ENCODE results near the gene ERMARD. TPM values are rescaled to one million over a fixed set of nuclear protein-coding genes. Genes with fewer than 3 reads are reported as not detected.
A peak's percentile ranks its signal among the peaks of the same experiment; 100 is the strongest.

Gene ERMARD
- polyA plus RNA-seq, 1 experiment = 26.8 TPM

- POLR2A ChIA-PET = no interaction called here
- CTCF ChIA-PET = no interaction called here
These were observed 31.1 kb upstream of the ERMARD start for GRCh38 chr6:169720207-169720855.

GRCh38 chr6:169722362-169723199, 28.8 kb upstream of the ERMARD start:
- Histone ChIP-seq H3K9me3 (ENCODE audit: control insufficient read depth, insufficient read depth, low read length) (no peaks in the 10 kb centered on the region; the same call in 1 of the 2 replicates), H3K27me3 (ENCODE audit: control insufficient read depth, insufficient read depth, low read length) (no peaks in the 10 kb centered on the region), H3K27ac (ENCODE audit: low read depth, low read length) (peak overlapping the region; percentile 79), H3K4me3 (ENCODE audit: low read depth, low read length) (peak overlapping the region; percentile 71)
- ChIA-PET CTCF (interaction anchor here (1.6 to 1.8 kb wide), 2 partner anchors 67 to 766 kb away, joined by 5 to 6 read pairs; no protein-coding TSS in a partner anchor), POLR2A (interaction anchor here (1.1 to 2.0 kb wide), 3 partner anchors 14 to 29 kb away, joined by 3 to 4 read pairs (median 3); partner anchors contain the start of genes DYNLT2 and ERMARD)
- peak; percentile 18 for DNase-seq (ENCODE audit: low read depth, low spot score)
- no peak for TF ChIP-seq CTCF (IDR thresholded peaks at IDR 0.05; ENCODE audit: low read depth, low read length)

More at GRCh38 chr6:169720207-169720855, 31.1 kb upstream of the ERMARD start:
- no peaks in the 10 kb centered on the region for H3K27me3 ChIP-seq (ENCODE audit: control insufficient read depth, insufficient read depth, low read length)
- no peaks in the 10 kb centered on the region; the same call in 1 of the 2 replicates for H3K9me3 ChIP-seq (ENCODE audit: control insufficient read depth, insufficient read depth, low read length)
- H3K27ac ChIP-seq (ENCODE audit: low read depth, low read length) = no peak overlapping the region
- 0 out of 2 replicates have a peak, but pooled peaks have one; percentile 8 for TF ChIP-seq CTCF (IDR thresholded peaks at IDR 0.05; ENCODE audit: low read depth, low read length)
- no peak overlapping the region for H3K4me3 ChIP-seq (ENCODE audit: low read depth, low read length)
- DNase-seq (ENCODE audit: low read depth, low spot score) = no peak

- no peaks in the 10 kb centered on the region for H3K27me3 ChIP-seq (ENCODE audit: control insufficient read depth, insufficient read depth, low read length)
- H3K9me3 ChIP-seq (ENCODE audit: control insufficient read depth, insufficient read depth, low read length) = no peaks in the 10 kb centered on the region; the same call in 1 of the 2 replicates
- peak overlapping the region; percentile 79 for H3K27ac ChIP-seq (ENCODE audit: low read depth, low read length)
- ChIA-PET POLR2A (interaction anchor here (1.1 to 1.3 kb wide), 2 partner anchors 15 to 28 kb away, joined by 3 read pairs; partner anchors contain the start of genes DYNLT2 and ERMARD), CTCF (no interaction called here)
- DNase-seq (ENCODE audit: low read depth, low spot score) = peak; percentile 24
- H3K4me3 ChIP-seq (ENCODE audit: low read depth, low read length) = peak overlapping the region; percentile 71
- TF ChIP-seq CTCF (IDR thresholded peaks at IDR 0.05; ENCODE audit: low read depth, low read length) = no peak
These were observed 28.1 kb upstream of the ERMARD start for GRCh38 chr6:169723200-169723909.

GRCh38 chr6:169723991-169724493, 27.4 kb upstream of the ERMARD start:
- no peak for TF ChIP-seq CTCF (IDR thresholded peaks at IDR 0.05; ENCODE audit: low read depth, low read length)
- H3K27ac ChIP-seq (ENCODE audit: low read depth, low read length) = no peak overlapping the region
- POLR2A ChIA-PET = interaction anchor here (1.3 kb wide), 1 partner anchor 28 kb away, joined by 3 read pairs; the partner anchor contains the start of genes DYNLT2 and ERMARD
- H3K9me3 ChIP-seq (ENCODE audit: control insufficient read depth, insufficient read depth, low read length) = no peaks in the 10 kb centered on the region; the same call in 1 of the 2 replicates
- CTCF ChIA-PET = no interaction called here
- peak overlapping the region; percentile 56 for H3K4me3 ChIP-seq (ENCODE audit: low read depth, low read length)
- no peaks in the 10 kb centered on the region for H3K27me3 ChIP-seq (ENCODE audit: control insufficient read depth, insufficient read depth, low read length)
- no peak for DNase-seq (ENCODE audit: low read depth, low spot score)

Measured in AG04450 (cell line).